ENCODE measurements around the gene WNT3. TPM values are rescaled to one million over a fixed set of nuclear protein-coding genes. Genes with fewer than 3 reads are reported as not detected.

WNT3 gene
- total and polyA plus RNA-seq, 8 donors, result 0.24 to 0.72 (median 0.38) TPM

DNA sequence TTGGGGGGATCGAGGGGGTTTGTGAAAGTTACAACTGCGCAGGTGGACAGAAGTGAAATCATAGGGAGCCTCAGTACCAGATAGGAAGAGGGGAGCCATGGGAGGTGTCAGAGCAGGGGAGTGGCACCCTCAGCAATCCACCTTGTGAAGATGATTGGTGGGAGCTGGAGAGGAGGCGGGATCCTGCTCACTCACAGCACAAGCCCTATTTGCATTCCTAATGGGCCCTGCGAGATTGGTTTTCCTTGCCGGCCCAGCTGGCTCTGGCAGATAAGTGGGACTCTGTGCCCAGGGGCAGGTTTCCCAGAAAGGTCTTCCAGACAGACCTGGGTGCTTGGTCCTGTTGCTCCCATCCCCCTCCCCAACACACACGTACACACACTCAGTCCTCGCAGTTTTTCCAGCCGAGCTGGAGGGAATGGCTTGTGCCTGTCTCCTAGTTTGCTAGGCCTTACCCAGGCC, 9.4 kb downstream of the WNT3 start:
- FAIRE-seq (no peak), ATAC-seq (no peak), DNase-seq (no peak)
- H3K4me3 ChIP-seq, result no peak overlapping the region
- H3K9me3 ChIP-seq, result no peaks in the 10 kb centered on the region
- H3K4me1 ChIP-seq, result no peaks in the 10 kb centered on the region
- no peak overlapping the region for H3K27ac ChIP-seq
- WGBS, 2 donors, result 71 to 73% methylated on average over 8 of the region's 8 CpGs
- H3K27me3 ChIP-seq, result no peaks in the 10 kb centered on the region
- intact Hi-C loops (cut with DNase I), result no loop called here
- no peak for TF ChIP-seq CTCF (IDR thresholded peaks at IDR 0.05)
- no peaks in the 10 kb centered on the region for H3K36me3 ChIP-seq

DNA sequence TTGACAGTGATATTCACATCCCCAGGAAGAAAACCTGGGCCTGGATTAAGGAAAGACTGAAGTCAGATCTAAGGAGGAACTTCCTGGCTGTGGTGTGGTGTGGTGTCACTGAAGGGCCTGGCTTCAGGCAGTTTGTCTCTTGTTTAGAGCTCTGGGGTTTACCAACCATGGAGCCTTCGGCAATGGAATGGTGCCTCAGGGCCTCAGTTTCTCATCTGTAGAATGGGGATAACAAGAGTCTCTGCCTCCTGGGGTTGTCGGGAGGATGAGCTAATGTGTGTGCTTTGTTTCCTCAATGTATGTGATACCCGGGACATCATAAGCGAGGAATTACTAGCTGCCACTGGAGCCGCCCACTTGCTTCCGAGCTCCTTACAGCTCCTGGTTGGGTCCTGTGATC, 12.7 kb downstream of the WNT3 start:
- H3K9me3 ChIP-seq, result no peaks in the 10 kb centered on the region
- DNase-seq, result no peak
- no peak overlapping the region for H3K27ac ChIP-seq
- ATAC-seq, result no peak
- no peak overlapping the region for H3K4me3 ChIP-seq
- H3K27me3 ChIP-seq, result no peaks in the 10 kb centered on the region
- no peaks in the 10 kb centered on the region for H3K4me1 ChIP-seq
- no peak for FAIRE-seq
- intact Hi-C loops (cut with DNase I), result no loop called here
- no peak for TF ChIP-seq CTCF (IDR thresholded peaks at IDR 0.05)
- H3K36me3 ChIP-seq, result no peaks in the 10 kb centered on the region
- 88 to 89% methylated on average over 6 of the region's 6 CpGs for WGBS, 2 donors

DNA sequence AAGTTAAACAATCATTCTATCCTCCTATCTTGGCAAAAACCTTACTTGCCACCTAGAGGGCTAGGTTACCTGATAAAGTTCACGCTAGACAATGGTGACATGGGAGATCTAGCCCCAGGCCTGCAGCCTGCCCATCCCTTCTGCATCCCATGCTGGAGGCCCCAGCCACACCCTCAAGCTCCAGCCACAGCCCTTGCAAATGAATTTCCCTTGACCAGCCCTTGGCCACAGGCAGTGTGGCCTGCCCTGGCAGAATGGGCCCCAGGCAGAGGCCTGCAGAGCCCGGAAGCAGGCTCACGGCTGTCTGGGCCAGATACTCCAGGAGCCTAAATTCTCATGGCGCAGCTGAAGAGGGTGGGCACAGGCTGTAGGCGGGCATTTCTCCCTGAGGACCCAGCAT, 14.9 kb downstream of the WNT3 start:
- intact Hi-C loops (cut with DNase I), result no loop called here
- H3K27ac ChIP-seq, result no peak overlapping the region
- ATAC-seq (no peak), DNase-seq (no peak), FAIRE-seq (no peak)
- no peaks in the 10 kb centered on the region for H3K27me3 ChIP-seq
- H3K4me3 ChIP-seq, result no peak overlapping the region
- H3K4me1 ChIP-seq, result no peaks in the 10 kb centered on the region
- WGBS, 2 donors, result 90 to 94% methylated on average over 5 of the region's 5 CpGs
- TF ChIP-seq CTCF (IDR thresholded peaks at IDR 0.05), result no peak
- no peaks in the 10 kb centered on the region for H3K9me3 ChIP-seq
- no peaks in the 10 kb centered on the region for H3K36me3 ChIP-seq

DNA sequence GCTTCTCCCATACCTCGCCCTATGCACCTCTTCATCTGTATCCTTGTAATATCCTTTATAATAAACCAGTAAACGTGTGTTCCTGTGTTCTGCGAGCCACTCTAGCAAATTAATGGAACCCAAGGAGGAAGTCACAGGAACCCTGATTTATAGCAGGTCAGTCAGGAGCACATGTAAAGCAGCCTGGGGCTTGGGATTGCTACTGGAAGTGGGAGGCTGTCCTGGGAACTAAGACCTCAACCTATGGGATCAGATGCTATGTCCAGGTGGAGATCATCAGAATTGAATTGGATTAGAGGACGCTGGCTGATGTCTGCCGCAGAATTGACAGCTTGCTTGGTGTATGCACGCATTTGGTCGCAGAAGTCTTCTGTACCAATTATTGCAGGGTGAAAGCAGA, 15.7 kb downstream of the WNT3 start:
- no peaks in the 10 kb centered on the region for H3K4me1 ChIP-seq
- intact Hi-C loops (cut with DNase I), result no loop called here
- no peaks in the 10 kb centered on the region for H3K9me3 ChIP-seq
- no peak for FAIRE-seq
- no peak overlapping the region for H3K27ac ChIP-seq
- no peaks in the 10 kb centered on the region for H3K36me3 ChIP-seq
- H3K4me3 ChIP-seq, result no peak overlapping the region
- 76 to 86% methylated on average over 7 of the region's 7 CpGs for WGBS, 2 donors
- ATAC-seq, result no peak
- no peak for DNase-seq
- H3K27me3 ChIP-seq, result no peaks in the 10 kb centered on the region
- TF ChIP-seq CTCF (IDR thresholded peaks at IDR 0.05), result no peak

DNA sequence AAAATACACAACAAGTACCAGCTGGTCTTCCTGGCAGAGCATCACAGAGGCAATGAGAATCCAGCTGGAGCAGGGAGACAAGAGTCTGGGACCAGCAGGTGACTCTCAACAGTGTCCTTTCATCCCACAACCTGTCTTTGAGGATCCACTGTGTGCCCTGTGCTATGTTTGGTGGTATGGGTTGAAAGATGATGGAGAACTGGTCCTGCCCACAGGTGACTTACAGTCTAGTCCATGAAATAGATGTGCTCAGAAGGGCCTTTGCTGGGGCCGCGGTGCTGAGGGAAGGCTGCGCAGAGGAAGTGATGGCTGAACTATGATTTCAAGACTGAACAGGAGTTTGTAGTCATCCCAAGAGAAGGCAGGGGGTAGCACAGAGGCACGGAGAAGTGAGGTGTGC, 17.9 kb downstream of the WNT3 start:
- Histone ChIP-seq H3K9me3 (no peaks in the 10 kb centered on the region), H3K4me1 (no peaks in the 10 kb centered on the region), H3K36me3 (no peaks in the 10 kb centered on the region), H3K27ac (no peak overlapping the region), H3K27me3 (no peaks in the 10 kb centered on the region), H3K4me3 (no peak overlapping the region)
- ATAC-seq (no peak), FAIRE-seq (no peak), DNase-seq (no peak)
- TF ChIP-seq CTCF (IDR thresholded peaks at IDR 0.05), result no peak
- WGBS, 2 donors, result 91 to 96% methylated on average over 4 of the region's 4 CpGs
- intact Hi-C loops (cut with DNase I), result no loop called here
